Calu3 (cell line): ENCODE measurements around the gene TMEM169. TPM values are rescaled to one million over a fixed set of nuclear protein-coding genes. Genes with fewer than 3 reads are reported as not detected.

Experiments
- BruUV-seq: library from RNA; stranded (reverse); fragments of 400-500 nt; replicated peaks from 2 replicates; lab custom pipeline; 2021; lab: Mats Ljungman, UMichigan
- CTCF ChIA-PET: fragments of 300-600 bp; sonication (Branson Sonifier 250); formaldehyde crosslinking; loops from one replicate; lab custom pipeline; 2022; ENCODE audit warnings: antibody characterized with exemption; lab: Charles Lee
- DNase-seq: peaks from one replicate; pipeline ENCODE4 v3.0.0; 2022
- H3K27ac Mint-ChIP-seq: one replicate; pipeline ENCODE4 v1.8.0; 2022; ENCODE audit warnings: mixed read lengths; ENCODE audit not compliant: unreplicated experiment
- H3K27me3 Mint-ChIP-seq: one replicate; pipeline ENCODE4 v1.8.0; 2022; ENCODE audit warnings: mixed read lengths; ENCODE audit not compliant: unreplicated experiment
- H3K36me3 Mint-ChIP-seq: one replicate; pipeline ENCODE4 v1.8.0; 2022; ENCODE audit warnings: mild to moderate bottlenecking, moderate library complexity, mixed read lengths; ENCODE audit not compliant: insufficient read depth, unreplicated experiment
- H3K4me1 Mint-ChIP-seq: one replicate; pipeline ENCODE4 v1.8.0; 2022; ENCODE audit warnings: mild to moderate bottlenecking, low read depth, mixed read lengths; ENCODE audit not compliant: unreplicated experiment
- H3K4me3 Mint-ChIP-seq: one replicate; pipeline ENCODE4 v1.8.0; 2022; ENCODE audit warnings: mild to moderate bottlenecking, low read depth, moderate library complexity, mixed read lengths; ENCODE audit not compliant: unreplicated experiment
- H3K9me3 Mint-ChIP-seq: one replicate; pipeline ENCODE4 v1.8.0; 2022; ENCODE audit warnings: low read depth, mixed read lengths; ENCODE audit not compliant: unreplicated experiment
- intact Hi-C: fragments of 100-400 bp; cut with micrococcal nuclease; formaldehyde crosslinking; loops from one replicate; pipeline ENCODE4 v1.10.0; 2022; ENCODE audit not compliant: unreplicated experiment
- total RNA-seq: library from RNA; stranded (reverse); gene quantifications from 2 replicates; pipeline ENCODE4 v1.2.3, GENCODE V29; 2022
- TF ChIP-seq, protein P1 (sequence below): fragments of 200-600 bp; IDR thresholded peaks from one replicate; pipeline ENCODE4 v1.8.0; 2022; ENCODE audit warnings: antibody characterized with exemption; ENCODE audit not compliant: unreplicated experiment

TMEM169 gene
- total RNA-seq, 1 experiment from 2014 or later: 9.0 TPM

- Mint-ChIP-seq H3K27ac (no peak overlapping the region), H3K27me3 (no peaks in the 10 kb centered on the region), H3K36me3 (no peaks in the 10 kb centered on the region), H3K4me3 (no peak overlapping the region), H3K4me1 (no peaks in the 10 kb centered on the region), H3K9me3 (no peaks in the 10 kb centered on the region)
- TF ChIP-seq, protein P1, sequence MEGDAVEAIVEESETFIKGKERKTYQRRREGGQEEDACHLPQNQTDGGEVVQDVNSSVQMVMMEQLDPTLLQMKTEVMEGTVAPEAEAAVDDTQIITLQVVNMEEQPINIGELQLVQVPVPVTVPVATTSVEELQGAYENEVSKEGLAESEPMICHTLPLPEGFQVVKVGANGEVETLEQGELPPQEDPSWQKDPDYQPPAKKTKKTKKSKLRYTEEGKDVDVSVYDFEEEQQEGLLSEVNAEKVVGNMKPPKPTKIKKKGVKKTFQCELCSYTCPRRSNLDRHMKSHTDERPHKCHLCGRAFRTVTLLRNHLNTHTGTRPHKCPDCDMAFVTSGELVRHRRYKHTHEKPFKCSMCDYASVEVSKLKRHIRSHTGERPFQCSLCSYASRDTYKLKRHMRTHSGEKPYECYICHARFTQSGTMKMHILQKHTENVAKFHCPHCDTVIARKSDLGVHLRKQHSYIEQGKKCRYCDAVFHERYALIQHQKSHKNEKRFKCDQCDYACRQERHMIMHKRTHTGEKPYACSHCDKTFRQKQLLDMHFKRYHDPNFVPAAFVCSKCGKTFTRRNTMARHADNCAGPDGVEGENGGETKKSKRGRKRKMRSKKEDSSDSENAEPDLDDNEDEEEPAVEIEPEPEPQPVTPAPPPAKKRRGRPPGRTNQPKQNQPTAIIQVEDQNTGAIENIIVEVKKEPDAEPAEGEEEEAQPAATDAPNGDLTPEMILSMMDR: no peak
- CTCF ChIA-PET: no interaction called here
- no peak for DNase-seq
- intact Hi-C loops: no loop called here
- no TSS peak for BruUV-seq
Measured at GRCh38 chr2:216101109-216101508, 19.4 kb downstream of the TMEM169 start.

- H3K4me1 Mint-ChIP-seq: no peaks in the 10 kb centered on the region
Measured at GRCh38 chr2:216103213-216103612, 21.5 kb downstream of the TMEM169 start.

DNA sequence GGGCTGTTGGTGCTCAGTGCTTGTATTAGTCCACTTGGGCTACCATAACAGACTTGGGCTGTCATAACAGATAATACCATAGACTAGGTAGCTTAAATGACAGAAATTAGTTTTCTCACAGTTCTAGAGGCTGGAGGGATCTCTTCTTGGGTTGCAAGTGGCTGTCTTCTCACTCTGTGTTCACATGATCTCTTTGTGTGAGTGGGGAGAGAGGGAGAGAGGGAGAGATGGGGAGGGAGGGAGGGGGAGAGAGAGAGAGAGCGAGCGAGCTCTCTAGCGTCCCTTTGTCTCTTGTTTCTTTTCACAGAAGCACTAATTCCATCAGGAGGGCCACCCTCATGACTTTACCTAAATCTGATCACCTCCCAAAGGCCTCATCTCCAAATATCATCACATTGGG is 23.0 kb downstream of the TMEM169 start:
- TF ChIP-seq, protein P1: no peak
- Mint-ChIP-seq H3K27ac (no peak overlapping the region), H3K27me3 (no peaks in the 10 kb centered on the region), H3K4me3 (no peak overlapping the region), H3K36me3 (peaks cover 13% of the 10 kb centered on the region), H3K4me1 (no peaks in the 10 kb centered on the region), H3K9me3 (no peaks in the 10 kb centered on the region)
- intact Hi-C loops: no loop called here
- BruUV-seq: no TSS peak
- CTCF ChIA-PET: interaction anchor here (0.7 kb wide), 1 partner anchor 21 kb away, joined by 4 read pairs; no protein-coding TSS in a partner anchor
- no peak for DNase-seq

More at GRCh38 chr2:216103213-216103612, 21.5 kb downstream of the TMEM169 start:
- no TSS peak for BruUV-seq
- no peaks in the 10 kb centered on the region for H3K36me3 Mint-ChIP-seq
- no peak overlapping the region for H3K4me3 Mint-ChIP-seq
- TF ChIP-seq, protein P1: no peak
- intact Hi-C loops: no loop called here
- CTCF ChIA-PET: interaction anchor here (0.6 kb wide), 1 partner anchor 1294 kb away, joined by 3 read pairs; the partner anchor contains the start of gene BARD1
- no peak for DNase-seq
- no peak overlapping the region for H3K27ac Mint-ChIP-seq
- H3K9me3 Mint-ChIP-seq: no peaks in the 10 kb centered on the region
- no peaks in the 10 kb centered on the region for H3K27me3 Mint-ChIP-seq

DNA sequence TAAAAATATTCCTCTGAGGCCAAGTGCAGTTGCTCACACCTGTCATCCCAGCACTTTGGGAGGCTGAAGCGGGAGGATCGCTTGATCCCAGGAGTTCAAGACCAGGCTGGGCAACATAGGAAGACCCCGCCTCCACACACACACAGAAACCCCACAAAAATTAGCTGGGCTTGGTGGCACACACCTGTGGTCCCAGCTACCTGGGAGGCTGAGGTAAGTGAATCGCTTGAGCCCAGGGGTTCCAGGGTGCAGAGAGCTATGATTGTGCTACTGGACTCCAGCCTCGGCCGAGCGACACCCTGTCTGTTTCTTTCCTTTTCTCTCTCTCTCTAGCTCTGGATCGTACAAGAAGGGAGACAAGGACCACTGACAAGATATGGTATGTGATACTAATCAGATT is 25.6 kb downstream of the TMEM169 start:
- Mint-ChIP-seq H3K4me3 (no peak overlapping the region), H3K9me3 (no peaks in the 10 kb centered on the region), H3K4me1 (peaks cover 13% of the 10 kb centered on the region), H3K27ac (no peak overlapping the region), H3K36me3 (peaks cover 38% of the 10 kb centered on the region), H3K27me3 (no peaks in the 10 kb centered on the region)
- DNase-seq: no peak
- CTCF ChIA-PET: no interaction called here
- BruUV-seq: no TSS peak
- TF ChIP-seq, protein P1: no peak
- intact Hi-C loops: no loop called here
